Endothelial cell of hepatic sinusoid (primary cell): ENCODE results near the gene SLC35A3.
"Not testable (repeated sequence)": the region's sequence is repeated elsewhere in the genome, so short reads cannot be mapped to it uniquely, and the experiment has no call there.

Experiments
- in situ Hi-C: cut with HindIII; loops from 2 replicates; pipeline ENCODE4 v1.10.0; 2017; ENCODE audit warnings: low sequenced_read_pairs

The SLC35A3 gene

DNA sequence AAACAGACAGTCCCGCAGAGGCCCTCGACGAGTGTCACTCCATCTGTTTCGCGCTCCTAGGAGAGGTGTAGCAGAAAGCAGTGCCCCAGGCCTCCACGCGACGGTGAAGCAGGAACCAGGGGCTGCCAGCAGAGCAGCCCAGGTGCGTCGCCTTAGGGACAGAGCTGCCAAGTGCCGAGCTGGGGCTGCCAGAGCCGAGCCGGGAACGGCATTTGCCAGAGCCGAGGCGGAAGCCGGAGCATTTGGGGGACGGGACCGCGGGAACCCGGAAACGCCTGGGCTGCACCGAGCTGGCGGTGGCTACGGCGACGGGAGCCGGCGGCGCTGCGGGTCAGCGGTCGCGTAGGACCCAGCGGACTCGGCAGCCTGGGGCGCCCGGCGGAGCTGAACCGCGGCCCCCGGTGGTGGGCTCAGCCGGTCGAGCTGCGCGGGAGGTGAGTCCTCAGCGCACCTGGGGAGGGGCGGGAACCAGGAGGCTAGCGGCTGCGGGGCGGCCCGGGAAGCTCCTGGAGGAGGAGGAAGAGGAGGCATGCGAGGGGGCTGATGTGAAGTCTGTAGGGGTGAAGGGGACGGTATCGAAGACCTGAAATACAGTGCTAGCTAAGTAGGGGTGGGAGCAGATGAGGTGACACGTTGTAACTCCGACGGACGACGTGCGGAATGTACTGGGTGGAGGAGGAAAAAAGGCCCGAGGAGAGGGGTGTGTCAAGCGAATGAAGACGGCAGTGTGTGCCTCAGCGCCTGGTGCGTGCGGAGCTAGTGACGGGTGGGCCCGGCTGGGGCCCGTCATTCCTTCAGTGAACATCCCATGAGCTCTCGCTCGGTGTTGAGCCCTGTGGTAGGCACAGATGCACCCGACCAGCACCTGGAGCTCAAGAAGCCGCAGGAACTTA, at the start of gene SLC35A3:
Gene SLC35A3, plus strand, starts transcription at position 268 of the 893 bp plus-strand sequence. CDS start 23,559 bp downstream, outside the sequence.
- in situ Hi-C loops = no loop called here

GRCh38 chr1:99934801-99935200, 35.0 kb upstream of the SLC35A3 start:
- in situ Hi-C loops = no loop called here

DNA sequence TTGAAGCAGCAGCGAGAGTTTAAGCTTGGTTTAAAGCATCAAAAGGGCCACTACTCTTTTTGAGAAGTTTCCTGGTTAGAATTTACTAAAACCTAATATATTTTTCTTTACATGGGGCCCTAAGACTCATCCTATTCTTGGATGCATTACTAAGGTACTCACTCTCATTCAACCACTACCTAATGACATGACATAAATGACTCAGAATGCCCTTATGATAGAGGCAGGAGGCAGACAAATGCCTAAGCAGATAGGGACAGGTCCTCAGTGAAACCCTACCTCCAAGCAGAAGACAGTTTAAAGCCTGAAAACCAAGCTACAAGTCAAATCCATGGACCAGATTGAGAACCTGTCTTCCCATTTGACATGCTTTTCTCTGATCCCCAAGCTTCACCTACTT, 34.3 kb upstream of the SLC35A3 start:
- in situ Hi-C loops = no loop called here

- in situ Hi-C loops = no loop called here
Observed at GRCh38 chr1:99936071-99936470, 33.7 kb upstream of the SLC35A3 start.

DNA sequence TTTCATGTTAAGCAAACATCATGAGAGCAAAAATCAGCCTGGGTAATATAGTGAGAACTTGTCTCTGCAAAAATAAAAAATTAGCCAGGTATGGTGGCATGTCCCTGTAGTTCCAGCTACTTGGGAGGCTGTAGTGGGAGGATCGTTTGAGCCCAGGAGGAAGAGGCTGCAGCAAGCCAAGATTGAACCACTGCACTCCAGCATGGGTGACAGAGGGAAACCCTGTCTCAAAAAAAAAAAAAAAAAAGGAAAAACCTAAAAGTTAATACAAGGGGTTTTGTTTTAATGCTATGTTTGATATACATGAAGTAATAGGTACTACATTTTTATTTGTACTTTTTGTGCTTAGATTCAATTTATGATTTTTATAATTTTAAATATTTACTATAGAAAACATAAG, 27.1 kb upstream of the SLC35A3 start:
- in situ Hi-C loops = no loop called here

DNA sequence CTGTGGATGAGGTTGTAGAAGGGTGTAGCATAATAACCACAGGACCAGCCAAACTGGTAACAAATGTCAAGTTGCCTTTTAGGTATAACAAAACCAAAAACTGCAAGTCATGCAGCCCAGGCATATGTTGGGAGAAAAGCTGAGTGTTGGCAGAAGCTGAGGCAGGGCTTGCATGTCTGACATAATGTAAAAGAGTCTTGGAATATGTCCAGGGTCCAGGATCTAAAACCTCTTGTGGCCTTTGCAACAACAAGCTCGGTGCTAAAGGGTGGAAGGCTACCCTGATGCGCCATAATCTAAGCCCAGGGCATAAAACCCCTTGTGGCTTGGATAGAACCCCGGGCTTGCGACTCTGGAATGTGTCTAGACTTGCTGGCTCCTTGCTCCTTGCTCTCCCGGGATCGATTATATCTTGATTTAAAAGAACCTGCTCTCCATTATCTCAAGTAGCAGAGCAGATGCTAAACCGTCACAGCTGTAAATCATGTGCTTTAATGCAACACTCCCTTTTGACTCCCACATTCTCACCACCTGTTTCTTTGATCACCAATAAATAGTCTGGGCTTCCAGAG, 26.5 kb upstream of the SLC35A3 start:
- in situ Hi-C loops = no loop called here

- in situ Hi-C loops = no loop called here
Observed at GRCh38 chr1:99944192-99944591, 25.6 kb upstream of the SLC35A3 start.

- in situ Hi-C loops = no loop called here
Observed at GRCh38 chr1:99945174-99945573, 24.6 kb upstream of the SLC35A3 start.

DNA sequence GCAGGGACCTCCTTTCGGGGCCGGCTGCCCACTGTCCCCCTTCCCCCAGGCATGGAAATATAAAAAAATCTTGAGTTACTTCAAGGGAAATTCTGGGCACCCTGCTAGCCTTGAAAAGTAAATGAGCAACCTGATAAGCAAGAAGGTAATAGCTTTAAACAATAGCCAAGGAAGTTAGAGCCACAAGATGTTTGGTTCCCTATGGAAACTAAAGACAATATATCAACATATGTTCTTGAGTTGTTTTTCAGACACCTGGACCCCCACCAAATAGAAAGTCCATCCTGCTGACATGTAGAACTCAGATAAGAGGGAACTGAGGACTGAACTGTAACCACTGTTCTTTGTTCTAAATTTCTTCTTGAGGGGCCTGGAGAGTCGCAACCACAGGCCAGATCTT, 19.3 kb upstream of the SLC35A3 start:
- in situ Hi-C loops = no loop called here

DNA sequence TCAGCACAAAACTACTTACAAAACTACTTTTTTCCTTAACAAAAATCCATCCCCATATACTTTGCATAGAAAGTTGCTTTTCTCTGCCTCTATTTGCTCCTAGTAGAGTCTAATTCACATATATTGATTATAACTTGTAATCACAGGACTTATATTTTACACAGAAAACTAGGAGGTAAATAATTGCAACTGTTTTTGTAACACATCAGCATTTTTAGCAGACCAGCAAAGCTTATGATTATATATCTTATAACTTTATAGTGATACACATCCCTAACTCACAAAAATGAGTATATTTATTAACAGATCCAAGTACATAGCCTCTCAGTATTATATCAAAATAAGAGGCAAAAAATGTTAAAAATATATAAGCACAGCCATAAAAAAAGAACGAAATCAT, 17.3 kb upstream of the SLC35A3 start:
- in situ Hi-C loops = no loop called here

- in situ Hi-C loops = no loop called here
Observed at GRCh38 chr1:99955375-99955774, 14.4 kb upstream of the SLC35A3 start.

DNA sequence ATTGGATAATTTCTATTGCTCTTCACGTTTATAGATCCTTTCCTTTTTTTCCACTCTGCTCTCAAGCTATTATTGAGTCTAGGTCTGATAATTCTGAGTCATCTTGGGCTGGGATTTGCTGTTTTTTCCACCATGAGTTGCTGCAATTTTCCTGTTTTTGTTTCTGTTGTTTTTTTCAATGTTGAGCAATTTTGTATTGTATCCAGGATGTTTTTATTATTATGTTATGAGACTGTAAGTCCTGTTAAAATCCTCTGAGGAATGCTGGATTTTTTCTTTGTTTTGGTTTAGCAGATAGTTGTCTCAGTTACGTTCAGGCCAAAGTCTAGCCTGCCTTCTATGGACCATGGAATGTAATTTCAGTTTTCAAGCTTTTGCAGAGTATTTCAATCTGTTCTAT, 13.0 kb upstream of the SLC35A3 start:
- in situ Hi-C loops = no loop called here

GRCh38 chr1:99957818-99958217, 12.0 kb upstream of the SLC35A3 start:
- in situ Hi-C loops = no loop called here

DNA sequence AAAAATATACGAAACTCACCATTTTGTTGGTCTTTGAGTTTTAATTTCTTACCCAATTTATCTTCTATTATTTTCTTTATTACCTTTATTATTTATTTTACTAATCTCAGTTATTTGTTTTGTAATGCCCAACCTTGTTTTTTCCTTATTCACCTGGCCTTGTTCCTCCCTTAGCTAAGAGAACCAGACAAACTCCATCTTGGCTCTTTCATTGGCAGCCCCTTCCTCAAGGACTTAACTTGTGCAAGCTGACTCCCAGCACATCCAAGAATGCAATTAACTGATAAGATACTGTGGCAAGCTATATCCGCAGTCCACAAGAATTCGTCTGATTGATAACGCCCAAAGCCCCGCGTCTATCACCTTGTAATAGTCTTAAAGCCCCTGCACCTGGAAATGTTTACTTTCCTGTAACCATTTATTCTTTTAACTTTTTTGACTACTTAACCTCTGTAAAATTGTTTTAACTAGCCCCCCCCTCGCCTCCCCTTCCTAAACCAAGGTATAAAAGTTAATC, 10.5 kb upstream of the SLC35A3 start:
- in situ Hi-C loops = not testable (repeated sequence)

GRCh38 chr1:99960260-99960659, 9.5 kb upstream of the SLC35A3 start:
- in situ Hi-C loops = not testable (repeated sequence)

DNA sequence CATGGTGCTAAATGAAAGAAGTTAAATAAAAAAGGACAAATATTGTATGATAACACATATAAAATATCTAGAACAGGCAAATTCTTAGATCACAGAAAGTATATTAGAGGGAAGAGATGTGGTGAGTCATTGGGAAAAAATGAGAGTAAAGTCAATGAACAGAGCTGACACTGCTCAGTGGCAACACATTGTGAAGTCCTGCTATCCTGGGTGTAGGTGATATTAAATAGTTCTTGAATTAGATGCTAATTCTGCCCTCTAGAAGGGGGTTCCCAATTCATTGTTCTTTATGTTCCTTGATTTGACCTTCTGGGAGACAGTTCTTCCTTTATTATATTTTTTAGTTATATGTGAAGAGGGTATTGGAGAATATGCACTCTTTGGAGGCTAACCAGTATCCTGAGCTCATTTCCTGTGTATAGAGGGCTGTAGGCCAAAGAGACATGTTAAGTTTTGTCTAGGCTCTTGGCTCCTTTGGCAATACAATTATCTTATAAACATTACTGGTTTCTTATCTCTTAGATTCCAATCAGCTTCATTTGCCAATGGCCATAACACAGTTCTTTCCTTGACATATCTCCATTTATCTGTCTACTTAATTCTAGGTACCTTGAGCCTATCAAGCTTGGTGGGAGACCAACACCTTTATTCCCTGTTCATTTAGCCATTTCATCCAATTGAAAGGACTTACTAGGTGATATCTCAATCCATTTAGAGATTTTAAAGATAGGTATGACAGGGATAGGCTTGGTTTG, 6.6 kb upstream of the SLC35A3 start:
- in situ Hi-C loops = no loop called here

DNA sequence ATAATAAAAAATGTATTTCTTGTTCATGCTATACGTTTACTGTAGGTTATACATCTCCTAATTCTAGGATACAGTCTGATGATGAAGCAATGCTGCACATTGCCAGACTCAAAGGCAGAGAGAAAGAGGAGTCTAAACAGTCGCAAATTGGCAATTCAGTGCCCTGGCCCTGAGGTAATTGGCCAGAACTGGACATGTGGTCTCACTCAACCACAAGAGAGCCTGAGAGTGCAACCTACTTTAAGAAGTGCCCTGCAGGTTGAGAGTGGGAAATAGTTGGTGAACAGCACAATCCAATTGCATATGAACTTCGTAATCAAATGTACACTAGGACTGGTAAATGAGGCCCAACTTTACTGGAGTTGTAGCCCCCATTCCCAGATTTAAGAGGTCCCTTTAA, 5.0 kb upstream of the SLC35A3 start:
- in situ Hi-C loops = no loop called here

GRCh38 chr1:99965646-99966375, 4.0 kb upstream of the SLC35A3 start:
- in situ Hi-C loops = no loop called here

DNA sequence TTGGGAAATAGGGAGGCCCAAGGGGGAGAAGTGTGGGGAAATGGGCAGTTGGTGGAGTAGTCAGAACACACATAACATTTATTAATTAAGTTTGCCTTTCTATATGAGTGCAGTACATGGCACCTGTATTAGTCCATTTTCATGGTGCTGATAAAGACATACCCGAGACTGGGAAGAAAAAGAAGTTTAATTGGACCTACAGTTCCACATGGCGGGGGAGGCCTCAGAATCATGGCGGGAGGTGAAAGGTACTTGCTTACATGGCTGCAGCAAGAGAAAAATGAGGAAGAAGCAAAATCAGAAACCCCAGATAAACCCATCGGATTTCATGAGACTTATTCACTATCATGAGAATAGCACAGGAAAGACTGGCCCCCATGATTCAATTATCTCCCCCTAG, 1.6 kb upstream of the SLC35A3 start:
- in situ Hi-C loops = no loop called here

DNA sequence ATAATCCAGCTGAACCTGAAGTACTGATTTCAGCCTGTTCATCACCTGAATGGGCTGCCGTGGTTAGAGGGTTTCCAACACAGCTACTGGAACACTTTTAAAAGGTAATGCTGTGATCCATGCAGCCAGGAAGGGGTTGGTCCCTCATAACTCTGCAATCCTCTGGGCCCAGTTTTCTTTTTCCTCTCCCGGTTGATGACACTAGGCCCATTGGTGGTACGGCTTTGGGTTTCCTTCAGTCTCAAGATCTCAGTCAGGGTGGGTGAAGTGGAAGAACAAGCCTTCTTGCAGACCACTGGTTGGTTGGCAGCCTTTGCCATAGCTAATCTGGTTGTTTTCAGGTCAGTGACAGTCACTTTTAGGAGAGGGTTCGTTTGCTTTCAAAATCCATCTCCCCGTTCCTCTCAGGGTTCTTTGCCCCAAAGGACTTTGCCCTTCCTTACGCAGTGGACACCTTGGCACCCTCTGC, 502 bp upstream of the SLC35A3 start:
- in situ Hi-C loops = no loop called here
